PC-9 (cell line): ENCODE measurements around the gene SLC35G6.

ENCODE experiments used
- CTCF ChIP-seq: fragments of 200-600 bp; sonication (generic); conservative IDR thresholded peaks from 2 replicates; pipeline ENCODE4 v1.6.1; 2017; ENCODE audit warnings: mixed run types, antibody characterized with exemption, mild to moderate bottlenecking, moderate library complexity
- EZH2 ChIP-seq: fragments of 200-600 bp; sonication (generic); IDR thresholded peaks from 2 replicates; pipeline ENCODE4 v1.8.0; 2017; ENCODE audit warnings: antibody characterized with exemption, low read depth

GRCh38 chr17:7513850-7514419 is 32.7 kb downstream of the SLC35G6 start:
- TF ChIP-seq CTCF (no peak), EZH2 (no peak)
